GM19043 (cell line): ENCODE results near the gene CCDC106.
A peak's percentile ranks its signal among the peaks of the same experiment; 100 is the strongest.

Experiments
- ATAC-seq: cut with Tn5 transposase; IDR thresholded peaks from one replicate; pipeline ENCODE4 v1.9.1; 2021; ENCODE audit warnings: low read depth; ENCODE audit not compliant: unreplicated experiment

CCDC106 gene

DNA sequence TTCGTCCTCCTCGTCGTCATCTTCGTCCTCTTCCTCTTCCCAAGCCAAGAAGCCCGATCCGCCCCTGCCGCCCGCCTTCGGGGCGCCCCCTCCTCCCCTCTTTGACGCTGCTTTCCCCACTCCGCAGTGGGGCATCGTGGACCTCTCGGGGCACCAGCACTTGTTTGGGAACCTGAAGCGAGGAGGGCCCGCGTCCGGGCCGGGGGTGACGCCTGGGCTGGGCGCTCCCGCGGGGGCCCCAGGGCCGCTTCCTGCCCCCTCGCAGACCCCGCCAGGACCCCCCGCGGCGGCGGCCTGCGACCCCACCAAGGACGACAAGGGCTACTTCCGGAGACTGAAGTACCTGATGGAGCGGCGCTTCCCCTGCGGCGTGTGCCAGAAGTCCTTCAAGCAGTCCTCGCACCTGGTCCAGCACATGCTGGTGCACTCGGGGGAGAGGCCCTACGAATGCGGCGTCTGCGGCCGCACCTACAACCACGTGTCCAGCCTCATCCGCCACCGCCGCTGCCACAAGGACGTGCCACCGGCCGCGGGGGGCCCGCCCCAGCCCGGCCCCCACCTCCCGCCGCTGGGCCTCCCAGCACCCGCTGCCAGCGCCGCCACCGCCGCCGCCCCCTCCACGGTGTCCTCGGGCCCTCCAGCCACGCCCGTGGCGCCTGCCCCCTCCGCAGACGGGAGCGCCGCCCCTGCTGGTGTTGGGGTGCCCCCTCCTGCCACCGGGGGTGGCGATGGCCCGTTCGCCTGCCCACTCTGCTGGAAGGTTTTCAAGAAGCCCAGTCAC lies 33.9 kb upstream of the CCDC106 start:
- ATAC-seq = no peak

DNA sequence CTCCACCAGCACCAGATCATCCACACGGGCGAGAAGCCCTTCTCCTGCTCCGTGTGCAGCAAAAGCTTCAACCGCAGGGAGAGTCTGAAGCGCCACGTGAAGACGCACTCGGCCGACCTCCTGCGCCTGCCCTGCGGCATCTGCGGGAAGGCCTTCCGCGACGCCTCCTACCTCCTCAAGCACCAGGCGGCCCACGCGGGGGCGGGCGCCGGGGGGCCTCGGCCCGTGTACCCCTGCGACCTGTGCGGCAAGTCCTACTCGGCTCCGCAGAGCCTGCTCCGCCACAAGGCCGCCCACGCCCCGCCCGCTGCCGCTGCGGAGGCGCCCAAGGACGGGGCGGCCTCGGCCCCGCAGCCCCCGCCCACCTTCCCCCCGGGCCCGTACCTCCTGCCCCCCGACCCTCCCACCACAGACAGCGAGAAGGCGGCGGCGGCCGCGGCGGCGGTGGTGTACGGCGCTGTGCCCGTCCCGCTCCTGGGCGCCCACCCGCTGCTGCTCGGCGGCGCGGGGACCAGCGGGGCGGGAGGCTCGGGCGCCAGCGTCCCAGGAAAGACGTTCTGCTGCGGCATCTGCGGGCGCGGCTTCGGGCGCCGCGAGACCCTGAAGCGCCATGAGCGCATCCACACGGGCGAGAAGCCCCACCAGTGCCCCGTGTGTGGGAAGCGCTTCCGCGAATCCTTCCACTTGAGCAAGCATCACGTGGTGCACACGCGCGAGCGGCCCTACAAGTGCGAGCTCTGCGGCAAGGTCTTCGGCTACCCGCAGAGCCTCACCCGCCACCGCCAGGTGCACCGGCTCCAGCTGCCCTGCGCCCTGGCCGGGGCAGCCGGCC lies 33.1 kb upstream of the CCDC106 start:
- ATAC-seq = no peak

DNA sequence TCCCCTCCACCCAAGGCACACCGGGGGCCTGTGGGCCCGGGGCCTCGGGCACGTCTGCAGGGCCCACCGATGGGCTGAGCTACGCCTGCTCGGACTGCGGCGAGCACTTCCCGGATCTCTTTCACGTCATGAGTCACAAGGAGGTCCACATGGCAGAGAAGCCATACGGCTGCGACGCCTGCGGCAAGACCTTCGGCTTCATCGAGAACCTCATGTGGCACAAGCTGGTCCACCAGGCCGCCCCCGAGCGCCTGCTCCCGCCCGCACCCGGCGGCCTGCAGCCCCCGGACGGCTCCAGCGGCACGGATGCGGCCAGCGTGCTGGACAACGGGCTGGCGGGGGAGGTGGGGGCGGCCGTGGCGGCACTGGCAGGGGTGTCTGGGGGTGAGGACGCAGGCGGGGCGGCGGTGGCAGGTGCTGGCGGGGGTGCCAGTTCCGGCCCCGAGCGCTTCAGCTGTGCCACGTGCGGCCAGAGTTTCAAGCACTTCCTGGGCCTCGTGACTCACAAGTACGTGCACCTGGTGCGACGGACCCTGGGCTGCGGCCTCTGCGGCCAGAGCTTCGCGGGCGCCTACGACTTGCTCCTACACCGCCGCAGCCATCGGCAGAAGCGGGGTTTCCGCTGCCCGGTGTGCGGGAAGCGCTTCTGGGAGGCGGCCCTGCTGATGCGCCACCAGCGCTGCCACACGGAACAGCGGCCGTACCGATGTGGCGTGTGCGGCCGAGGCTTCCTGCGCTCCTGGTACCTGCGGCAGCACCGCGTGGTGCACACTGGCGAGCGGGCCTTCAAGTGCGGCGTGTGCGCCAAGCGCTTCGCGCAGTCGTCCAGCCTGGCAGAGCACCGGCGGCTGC lies 32.2 kb upstream of the CCDC106 start:
- ATAC-seq = no peak

DNA sequence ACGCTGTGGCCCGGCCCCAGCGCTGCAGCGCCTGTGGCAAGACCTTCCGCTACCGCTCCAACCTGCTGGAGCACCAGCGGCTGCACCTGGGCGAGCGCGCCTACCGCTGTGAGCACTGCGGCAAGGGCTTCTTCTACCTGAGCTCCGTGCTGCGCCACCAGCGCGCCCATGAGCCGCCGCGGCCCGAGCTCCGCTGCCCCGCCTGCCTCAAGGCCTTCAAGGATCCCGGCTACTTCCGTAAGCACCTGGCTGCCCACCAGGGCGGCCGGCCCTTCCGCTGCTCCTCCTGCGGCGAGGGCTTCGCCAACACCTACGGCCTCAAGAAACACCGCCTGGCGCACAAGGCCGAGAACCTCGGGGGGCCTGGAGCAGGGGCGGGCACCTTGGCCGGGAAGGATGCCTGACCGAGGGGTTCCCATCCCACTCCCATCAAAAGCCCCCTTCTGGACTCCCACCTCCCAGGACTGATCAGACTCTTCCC lies 31.6 kb upstream of the CCDC106 start:
- no peak for ATAC-seq

DNA sequence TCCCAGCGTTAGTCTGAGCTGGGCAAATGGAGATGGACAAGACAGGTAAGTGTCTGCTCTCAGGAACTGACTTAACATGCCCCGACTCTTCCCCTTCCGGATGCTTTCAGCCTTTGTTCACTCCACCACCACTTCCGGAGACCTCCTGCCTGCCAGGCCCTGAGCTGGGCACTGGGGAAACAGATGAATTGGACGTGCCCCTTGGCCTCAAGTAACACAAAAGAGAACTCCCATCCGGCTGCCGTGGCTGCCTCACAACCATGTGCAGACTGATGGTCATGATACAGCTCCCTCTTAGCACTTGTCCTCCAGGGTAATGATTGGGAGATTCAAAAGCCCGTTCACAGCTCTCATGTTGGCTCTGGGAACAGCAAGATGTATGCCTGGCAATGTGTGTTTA lies 30.6 kb upstream of the CCDC106 start:
- no peak for ATAC-seq

DNA sequence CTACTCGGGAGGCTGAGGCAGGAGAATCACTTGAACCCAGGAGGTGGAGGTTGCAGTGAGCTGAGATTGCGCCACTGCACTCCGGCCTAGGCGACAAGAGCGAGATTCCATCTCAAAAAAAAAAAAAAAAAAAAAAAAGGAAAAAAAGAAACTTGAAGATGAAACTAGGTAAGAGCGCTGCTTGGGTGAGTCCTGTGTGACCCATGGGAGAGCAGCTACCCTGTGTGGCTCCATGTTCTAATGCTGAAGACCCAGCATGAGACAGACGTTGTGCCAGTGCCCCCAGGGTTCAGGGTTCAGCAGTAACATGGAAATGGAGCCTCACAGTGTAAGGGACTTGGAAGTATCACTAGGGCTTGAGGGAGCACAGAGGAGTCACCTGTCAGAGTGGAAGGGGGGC lies 29.6 kb upstream of the CCDC106 start:
- ATAC-seq = no peak

DNA sequence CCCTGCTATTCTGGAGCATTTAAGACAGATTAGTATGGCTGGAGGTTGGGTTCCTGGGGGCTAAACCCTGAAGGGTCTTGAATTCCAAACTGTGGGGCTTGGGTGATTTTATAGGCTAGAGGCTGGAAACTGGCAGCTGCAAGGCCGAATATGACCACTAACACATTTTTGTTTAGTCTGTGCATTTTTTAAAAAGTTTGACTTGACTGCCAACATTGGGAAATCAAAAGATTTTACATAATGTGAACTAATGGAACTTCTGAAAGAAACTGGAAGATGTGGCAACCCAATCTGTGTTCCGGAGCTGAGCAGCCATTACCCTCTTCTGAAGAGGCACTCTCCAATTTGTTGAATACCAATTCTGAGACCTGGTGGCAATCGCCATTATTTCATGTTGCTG lies 28.7 kb upstream of the CCDC106 start:
- ATAC-seq = no peak

DNA sequence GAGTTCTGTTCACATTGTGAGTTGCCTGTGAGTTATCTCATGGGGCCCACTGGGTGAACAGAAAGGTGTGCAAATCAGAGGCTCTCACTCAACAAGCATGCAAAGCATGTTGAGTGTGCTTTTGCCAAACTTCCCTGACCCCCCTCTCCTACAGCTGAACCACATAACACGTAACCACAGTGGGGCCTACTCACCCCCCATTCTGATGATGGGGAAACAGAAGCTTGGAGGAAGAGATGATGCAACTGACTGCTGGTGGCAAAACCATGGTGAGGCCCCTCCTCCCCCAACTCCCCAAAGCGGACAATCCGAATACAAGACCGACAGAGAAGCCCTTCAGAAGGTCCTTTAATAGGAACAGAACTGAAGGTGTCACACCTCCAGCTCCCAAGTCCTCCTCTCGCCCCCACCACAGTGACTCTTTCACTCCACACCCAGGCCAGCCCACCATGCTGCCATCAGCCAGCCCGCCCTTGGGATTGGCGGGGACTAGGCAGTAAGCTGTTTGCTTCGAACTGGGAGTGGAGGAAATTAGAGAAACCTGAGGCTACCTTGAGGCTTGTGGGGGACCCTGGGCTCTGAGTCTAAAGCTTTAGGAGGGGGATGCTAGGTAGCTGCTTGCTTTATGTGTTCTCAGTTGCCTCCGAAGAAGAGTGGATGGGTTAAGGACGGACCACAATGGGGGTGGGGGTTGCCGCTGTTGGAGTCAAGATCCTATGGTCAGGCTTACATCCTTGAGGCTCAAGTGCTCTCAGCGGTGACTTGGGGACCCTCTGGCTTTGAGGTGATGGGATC lies 27.4 kb upstream of the CCDC106 start:
- ATAC-seq = no peak

DNA sequence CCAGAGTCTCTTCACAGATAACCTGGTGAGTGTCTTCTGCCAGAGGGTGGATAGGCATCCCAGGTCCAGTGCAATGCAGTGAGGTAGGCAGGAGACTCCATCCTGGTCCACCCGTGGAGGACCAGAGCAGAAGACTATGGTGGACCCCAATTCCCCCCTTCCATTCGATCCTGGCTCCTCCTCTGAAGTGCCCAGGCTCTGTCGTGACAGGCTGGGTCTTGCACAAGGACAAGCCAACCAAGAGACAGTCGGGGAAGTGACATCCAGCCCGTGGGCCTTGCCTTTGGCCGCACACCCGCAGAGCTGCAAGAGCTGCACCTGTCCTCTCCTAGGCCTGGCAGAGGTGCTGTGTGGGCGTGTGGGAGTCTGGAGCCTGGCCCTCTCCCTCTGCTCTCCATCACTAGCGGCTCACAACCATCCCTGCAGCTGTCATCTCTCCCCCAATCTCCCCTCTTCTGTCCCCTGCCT lies 26.8 kb upstream of the CCDC106 start:
- ATAC-seq = no peak

DNA sequence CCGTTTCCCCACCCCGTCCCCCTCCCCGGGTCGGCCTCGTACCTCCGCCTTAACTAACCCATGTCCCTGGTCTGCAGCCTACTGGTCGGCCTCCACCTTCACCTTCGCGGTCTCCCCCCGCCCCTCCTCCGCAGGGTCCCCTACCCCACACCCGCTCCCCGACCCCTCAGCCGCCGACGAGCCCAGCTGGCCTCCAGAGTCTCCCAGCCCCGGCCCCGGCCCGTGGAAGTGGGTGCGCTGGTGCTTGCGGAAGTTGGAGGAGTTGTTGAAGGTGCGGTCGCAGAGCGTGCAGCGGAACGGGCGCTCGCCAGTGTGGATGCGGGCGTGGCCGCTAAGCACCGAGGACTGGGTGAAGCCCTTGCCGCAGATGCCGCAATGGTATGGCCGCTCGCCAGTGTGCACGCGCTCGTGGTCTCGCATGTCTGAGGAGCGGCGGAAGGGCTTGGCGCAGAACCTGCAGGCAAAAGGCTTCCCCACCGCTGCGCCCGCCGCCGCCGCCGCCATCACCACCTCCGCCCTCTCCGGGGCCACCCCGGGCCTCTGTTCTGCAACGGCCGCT lies 26.3 kb upstream of the CCDC106 start:
- no peak for ATAC-seq

DNA sequence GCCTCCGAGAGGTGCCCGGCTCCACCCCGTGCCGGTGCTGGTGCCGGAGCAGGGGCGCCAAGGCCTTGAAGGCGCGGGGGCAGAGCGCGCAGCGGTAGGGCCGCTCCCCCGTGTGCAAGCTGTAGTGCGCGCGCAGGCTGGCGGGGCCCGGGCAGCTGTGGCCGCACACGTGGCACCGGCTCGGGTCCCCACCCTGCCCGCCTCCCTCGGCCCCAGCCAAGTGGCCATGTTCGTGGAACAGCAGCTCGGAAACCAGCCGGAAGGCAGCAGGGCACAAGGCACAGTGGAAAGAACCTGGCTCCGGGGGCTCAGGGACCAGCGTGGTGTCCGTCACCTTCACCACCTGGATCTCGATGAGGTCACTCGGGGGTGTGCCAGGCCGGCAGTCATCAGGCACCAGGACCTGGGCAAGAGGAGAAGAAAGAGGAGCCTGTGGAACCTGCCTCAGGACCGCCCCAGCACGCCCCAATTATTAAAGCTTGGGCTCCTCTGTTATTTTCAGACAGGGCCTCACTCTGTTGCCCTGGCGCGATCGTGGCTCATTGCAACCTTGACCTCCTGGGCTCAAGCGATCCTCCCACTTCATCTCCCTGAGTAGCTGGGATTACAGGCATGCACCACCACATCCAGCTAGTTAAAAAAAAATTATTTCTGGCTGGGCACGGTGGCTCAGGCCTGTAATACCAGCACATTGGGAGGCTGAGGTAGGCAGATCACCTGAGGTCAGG lies 25.6 kb upstream of the CCDC106 start:
- ATAC-seq = no peak

DNA sequence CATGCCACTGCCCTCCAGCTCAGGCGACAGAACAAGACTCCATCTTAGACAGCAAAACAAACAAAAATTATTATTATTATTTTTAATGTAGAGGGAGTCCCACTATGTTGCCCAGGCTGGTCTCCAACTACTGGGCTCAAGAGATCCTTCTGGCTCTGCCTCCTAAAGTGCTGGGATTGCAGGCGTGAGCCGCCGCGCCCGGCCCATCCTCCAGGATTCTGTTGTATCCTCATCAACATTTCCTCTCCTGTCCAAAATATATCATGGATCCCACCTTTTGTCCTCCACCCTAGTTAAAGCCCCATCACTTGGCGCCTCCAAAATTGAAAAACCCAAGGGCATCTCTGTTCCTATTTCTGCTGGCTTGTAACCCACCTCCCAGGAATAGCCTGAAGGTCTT lies 24.9 kb upstream of the CCDC106 start:
- no peak for ATAC-seq

DNA sequence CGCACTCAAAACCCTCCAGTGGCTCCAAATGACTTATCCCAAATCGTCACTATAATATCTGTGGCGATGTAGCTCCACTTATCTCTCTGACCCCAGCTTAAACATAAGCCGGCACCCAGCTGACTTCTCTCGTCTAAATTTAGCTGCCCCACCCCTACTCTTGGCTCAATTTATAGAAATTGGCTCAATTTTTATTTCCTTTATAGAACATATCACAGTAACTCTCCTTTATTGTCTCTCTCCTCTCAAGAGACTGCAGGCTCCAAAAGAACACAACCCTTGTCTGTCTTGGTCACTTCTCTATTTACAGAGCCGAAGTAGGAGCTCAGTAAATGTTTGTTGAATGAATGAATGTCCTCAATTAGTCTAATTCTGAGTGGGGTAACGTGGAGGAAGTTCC lies 24.5 kb upstream of the CCDC106 start:
- no peak for ATAC-seq

DNA sequence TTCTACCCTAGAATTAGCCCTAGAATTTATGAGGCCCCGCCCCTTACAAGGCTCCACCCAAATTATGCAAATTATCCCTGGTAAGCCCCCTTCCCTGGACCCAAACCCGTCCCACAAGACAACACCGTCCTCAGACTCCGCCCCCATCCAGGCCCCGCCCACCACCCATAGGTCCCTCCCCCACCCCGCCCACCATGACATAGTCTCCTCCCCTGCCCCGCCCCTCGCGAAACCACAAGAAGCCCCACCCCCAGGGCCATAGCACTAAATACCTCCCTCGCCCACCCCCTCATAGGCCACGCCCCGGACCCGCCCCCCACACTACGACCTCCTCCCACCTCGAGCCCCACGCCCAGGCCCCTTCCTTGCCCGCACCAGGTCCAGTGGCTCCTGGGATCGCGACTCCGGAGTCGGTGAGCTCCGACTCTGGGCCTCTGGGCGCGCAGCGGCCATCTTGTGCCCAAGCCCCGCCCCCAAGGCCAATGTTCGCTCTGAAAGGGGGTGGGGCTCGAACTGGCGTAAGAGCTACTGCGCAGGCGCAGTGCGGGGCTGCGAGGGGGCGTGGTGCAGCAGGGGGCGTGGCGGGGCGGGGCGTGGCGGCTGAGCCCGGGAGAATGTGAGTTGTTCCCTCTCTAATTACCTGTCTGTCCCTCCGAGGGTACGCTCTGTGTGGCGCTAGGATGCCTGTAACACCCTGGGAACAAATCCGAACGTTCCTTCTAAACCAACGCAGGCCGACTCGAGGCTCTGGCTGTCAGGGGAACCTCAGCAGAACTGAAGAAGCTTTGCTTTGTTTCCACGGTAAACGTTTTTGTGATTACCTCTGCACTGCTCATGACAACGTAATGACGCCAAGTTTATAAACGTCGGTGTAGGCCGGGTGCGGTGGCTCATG lies 23.7 kb upstream of the CCDC106 start, which contains the start of gene ZNF784:
Gene ZNF784, minus strand, starts transcription at position 458 of the 895 bp plus-strand sequence. Its CDS starts 5 bp downstream, at position 453.
- peak; percentile 41 for ATAC-seq

DNA sequence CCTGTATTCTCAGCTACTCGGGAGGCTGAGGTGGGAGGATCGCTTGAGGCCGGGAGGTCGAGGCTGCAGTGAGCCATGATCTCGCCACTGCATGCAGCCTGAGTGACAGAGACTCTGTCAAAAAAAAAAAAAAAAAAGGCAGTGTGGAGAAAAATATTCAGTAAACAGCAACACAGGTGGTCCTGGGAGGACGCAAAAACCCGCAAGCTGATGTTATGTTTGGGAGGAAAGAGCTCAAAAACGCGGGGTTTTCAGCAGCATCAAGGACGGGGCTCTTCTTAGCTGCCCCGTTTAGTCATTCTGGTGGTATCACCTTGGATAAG lies 23.0 kb upstream of the CCDC106 start:
- ATAC-seq = no peak

DNA sequence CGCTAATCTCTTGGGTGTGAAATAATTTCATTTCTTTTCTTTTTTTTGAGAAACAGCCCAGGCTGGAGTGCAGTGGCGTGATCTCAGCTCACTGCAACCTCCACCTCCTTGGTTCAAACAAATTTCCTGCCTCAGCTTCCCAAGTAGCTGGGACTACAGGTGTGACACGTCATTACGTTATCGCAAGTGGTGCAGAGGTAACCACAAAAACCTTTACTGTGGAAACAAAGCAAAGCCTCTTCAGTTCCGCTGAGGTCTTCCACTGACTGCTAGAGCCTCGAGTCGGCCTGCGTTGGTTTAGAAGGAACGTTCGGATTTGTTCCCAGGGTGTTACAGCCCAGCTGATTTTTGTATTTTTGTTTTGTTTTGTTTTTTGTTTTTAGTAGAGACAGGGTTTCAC lies 21.7 kb upstream of the CCDC106 start:
- no peak for ATAC-seq

DNA sequence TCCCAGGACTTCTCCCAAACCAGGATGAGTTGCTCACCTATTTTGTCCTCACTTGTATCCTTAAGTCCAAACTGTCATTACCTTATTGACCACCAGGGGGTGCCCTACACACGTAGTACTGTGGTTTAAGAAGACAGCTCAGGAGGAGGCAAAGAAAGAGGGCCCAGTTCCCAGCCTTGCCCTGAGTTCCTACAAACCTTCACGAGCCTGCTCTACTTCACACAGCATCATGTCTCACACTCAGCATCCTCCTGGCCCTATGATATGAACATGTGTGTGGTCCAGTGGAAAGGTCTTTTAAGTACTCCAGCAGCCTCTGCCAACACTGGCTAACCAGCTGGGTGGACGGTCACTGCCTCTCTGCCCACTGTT lies 15.6 kb upstream of the CCDC106 start:
- no peak for ATAC-seq

DNA sequence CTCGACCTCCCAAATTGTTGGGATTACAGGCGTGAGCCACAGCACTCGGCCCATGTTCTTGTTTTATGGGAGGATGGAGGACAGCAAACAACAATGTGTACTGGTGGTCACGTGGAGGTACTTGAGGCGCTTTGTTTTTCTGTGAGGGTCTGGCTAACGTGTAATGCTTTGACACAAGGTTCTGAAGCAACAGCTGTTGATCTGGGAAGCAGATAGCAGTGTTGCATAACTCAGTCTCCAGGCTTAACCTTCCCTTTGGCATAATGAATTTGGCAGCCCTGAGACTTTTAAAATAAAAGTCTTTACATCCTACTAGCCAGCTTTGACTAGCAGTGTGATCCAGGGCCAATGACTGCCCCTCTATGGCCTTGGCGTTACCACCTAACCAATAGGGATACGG lies 14.2 kb upstream of the CCDC106 start:
- ATAC-seq = no peak
